GM21423 (cell line): ENCODE results near the gene AIFM1.

Source experiments
- ATAC-seq: cut with Tn5 transposase; IDR thresholded peaks from one replicate; pipeline ENCODE4 v1.9.1; 2021; ENCODE audit warnings: mild to moderate bottlenecking, moderate library complexity; ENCODE audit not compliant: unreplicated experiment

The AIFM1 gene

DNA sequence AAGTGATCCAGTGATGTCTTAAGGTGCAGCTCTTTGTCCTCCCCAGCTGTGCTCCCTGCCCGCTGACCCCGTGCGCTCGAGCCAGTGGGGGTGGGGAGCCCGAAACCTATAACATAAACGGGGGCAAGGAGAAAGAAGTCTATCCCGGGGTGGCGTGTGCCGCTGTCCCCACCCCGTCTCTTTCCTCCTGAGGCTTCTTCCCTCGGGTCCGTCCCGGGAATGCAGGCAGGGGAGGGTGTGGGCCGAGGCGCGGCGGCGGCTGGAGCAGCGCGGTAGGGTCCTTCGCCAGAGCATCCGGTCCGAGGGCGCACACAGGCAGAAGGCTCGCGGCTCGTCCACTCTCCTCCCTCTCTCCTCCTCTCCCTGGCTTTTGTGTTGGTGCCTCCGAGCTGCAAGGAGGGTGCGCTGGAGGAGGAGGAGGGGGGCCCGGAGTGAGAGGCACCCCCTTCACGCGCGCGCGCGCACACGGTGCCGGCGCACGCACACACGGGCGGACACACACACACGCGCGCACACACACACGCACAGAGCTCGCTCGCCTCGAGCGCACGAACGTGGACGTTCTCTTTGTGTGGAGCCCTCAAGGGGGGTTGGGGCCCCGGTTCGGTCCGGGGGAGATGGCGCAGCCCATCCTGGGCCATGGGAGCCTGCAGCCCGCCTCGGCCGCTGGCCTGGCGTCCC, 5.9 kb upstream of the AIFM1 start, which contains the start of gene RAB33A:
RAB33A (plus strand) TSS at position 517 of the 681 bp plus-strand sequence; CDS start at position 618, 101 bp downstream.
- no peak for ATAC-seq

DNA sequence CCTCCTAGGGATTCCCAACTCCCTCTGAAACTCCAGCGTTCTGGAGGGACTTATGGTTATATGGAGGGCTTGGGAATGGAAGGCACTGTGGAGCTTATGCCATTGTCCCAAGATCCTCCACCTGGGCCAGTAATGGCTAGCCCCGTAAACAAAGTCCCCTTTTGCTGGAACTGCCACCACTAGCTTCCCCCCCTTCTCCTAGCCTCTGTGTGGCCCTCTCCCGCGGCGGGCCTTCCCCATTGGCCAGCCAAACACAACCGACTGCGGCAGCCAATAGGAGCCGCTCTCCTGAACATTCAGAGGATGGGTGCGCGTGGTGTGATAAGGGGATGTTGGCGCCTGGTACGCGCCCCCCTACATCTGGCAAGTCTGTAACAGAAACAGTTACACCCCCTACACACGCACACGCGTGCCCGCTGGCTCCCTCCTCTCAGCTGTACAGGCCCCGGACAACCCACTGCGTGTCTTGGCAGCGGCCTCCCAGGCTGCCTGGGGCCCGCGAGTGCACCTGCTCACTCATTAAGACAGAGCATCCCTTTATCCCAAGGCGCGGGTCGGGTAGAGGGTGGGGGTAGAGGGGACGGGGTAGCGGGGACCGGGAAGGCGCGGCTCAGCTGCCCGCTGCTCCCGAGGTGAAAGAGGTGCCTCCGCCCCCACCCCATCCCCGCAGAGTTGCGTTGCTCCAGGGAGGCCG, 5.3 kb upstream of the AIFM1 start:
- ATAC-seq = peak; percentile 82

DNA sequence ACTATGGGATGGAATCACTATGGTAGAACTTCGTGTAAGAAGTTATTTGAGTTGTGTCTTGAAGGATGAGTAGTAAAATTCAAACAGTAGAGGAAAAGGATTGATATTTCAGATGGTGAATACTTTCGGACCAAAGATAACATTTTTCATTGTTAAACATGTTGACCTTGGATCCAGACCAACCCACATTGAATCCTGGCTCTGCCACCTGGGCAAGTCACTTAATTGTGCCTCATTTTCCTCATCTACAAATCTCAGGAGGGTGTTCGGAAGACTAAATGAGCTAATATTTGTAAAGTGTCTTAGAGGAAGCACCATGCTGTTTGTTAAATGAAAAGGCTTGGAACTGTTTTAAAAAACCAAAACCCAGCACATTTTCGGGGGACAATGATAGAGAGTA, 1.4 kb upstream of the AIFM1 start:
- ATAC-seq = no peak

DNA sequence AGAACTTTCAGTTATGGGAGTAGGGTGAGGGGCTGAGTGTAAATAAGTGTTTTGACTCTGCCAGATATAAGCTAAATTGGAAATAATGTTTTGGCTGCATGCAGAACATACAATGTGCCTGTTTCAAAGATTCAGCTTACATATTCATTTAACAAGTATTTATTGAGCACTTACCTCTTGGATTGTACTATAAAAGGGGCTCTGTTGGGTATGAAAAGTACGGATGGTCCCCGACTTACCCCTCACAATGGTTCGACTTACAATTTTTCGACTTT, 799 bp upstream of the AIFM1 start:
- no peak for ATAC-seq

DNA sequence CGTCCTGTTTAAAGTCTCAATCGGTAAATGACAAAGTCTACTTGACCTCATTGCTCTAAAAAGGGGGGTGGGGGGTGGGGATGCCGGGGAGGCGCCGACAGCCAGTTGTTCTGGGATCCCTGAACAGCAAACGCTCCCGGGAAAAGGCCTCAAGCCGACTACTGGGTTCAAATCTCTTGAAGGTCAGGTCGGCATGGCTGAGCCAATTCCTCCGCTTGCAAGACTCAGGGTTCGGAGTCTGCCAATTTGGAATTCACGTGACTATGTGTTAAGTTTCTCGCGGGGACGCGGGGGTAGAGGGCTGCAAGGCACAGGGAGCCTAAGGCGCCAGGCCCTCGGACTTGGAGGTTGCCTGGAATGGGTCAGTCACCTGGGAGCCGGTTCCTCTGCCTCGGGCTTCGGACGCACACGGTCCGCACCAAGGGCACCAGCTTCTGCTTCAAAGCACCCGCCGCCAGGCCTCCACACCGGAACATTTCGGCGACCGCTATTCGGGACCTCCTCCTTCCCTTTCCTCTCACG, 399 bp downstream of the AIFM1 start:
- no peak for ATAC-seq

DNA sequence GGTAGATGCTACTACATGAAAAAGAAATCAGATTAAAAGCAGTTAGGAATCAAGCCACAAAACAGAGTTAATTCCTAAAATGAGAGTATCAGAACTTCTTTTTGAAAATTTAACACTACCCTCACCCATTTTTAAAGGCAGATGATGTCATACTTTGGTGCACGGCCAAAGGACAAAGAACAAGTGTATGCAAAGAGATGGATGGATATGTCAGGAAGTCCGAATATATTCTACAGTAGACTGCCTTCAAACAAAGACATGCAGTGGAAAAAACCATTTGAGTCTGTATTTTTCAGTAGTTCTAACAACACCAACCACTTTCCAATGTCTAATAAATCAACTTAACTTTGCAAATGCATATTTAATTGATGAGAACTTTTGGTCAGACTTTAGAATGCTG, 2.2 kb downstream of the AIFM1 start:
- no peak for ATAC-seq

DNA sequence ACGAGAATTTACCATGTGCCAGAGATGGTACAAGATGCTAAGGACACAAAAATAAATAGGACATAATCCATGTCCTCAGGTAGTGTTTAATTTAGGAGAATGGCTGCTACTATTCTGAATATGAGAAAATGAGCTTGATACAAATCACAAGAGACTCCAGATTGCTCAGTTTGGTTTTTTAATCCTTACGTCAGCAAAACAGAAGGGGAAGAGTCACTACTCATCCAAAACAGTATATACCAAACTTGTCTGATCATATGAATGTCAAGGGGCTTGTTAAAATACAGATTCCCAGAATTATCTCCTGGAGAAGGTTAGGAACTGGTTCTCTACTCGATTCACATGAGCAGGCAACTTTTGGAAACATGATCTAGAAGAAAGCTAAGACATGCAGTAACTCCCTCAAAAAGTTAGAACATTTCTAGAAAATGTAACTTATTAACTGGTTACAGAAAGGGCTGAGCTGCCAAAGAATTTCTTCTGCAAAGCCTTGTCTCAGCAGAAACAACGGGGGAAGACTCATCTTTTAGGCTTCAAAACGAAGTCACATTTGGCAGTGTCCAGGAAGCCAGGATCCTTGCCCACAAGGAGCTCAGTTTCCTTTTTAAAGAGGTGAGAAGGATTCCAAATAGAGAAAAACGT, 3.4 kb downstream of the AIFM1 start:
- no peak for ATAC-seq

DNA sequence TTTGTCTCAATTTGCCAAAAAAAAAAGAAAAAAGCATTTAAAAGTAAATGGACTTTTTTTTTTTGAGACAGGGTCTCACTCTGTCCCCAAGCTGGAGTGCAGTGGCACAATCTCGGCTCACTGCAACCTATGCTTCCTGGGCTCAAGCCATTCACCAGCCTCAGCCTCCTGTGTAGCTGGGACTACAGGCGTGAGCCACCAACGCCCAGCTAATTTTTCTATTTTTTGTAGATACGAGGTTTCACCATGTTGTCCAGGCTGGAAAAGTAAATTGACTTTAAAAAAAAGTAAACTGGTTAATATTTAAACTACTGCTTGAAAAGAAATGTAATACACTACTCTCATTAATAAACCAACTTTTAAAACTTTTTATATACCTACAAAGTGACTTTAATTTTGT, 5.9 kb downstream of the AIFM1 start:
- ATAC-seq = no peak

DNA sequence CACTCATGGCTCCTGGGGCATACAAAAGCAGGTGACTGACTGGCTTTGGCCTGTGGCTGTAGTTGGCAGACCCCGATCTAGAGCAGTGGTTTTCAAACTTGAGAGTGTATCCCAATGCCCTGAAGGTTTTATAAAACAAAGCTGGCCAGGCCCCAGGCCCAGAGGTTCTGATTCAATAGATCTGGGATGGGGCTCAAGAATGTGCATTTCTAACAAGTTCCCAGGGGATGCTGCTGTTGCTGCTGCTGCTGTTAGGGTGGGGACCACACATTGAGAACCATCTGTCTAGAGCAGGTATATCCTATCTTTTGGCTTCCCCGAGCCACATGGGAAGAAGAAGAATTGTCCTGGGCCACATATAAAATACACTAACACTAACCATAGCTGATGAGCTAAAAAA, 7.3 kb downstream of the AIFM1 start:
- no peak for ATAC-seq

DNA sequence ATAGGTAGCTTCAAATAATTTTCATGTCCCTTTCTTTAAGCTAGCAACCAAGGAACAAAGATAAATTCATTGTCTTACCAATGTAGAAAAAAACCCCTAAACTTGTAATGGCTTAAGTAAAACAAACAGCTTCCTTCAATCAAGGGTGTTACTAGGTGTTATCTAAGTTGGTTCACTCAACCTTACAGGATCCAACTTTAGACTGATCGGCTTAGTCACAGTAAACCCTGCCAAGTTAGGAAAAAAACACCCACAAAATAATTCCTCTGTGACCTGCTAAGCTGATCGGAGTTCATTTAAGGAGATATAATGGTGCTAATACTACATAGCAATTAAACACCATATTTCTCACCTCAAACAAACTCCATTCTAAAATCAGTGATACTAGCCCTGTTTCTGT, 10.1 kb downstream of the AIFM1 start:
- ATAC-seq = no peak

DNA sequence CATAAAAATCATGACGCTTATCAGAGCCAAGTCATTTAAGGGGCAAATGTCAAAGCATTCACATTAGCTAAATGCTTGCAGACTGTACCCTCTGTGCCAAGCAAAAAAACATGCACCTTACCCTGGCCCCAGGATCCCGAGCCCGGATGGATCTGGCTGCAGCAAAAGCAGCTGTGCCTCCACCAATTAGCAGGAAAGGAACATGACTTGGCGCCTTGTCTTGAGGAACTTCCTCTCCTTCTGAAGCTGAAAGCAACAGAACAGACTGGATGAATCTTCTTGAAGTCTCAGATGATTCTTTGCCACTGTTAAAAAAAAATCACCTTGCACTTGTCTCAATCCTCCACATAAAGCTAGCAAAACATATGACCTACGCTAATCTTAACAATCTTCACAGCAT, 18.0 kb downstream of the AIFM1 start:
- ATAC-seq = no peak

DNA sequence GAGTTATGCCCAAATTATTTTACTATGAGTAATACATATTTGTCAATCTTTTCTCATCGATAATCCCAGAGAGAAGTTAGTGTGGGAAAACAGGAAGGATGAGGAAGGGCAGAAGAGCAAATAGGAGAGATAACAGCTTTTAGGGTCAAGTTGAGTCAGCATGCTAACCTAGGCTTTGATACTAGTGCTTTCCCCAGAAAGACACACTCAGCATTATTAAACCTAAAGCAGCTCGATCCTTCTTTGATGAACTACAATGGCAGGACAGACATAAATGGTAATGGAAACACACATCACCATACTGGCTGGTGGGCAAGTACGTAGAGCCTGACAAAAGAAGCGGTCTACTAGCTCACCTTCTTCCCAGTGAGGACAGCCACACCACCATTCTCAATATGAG, 20.5 kb downstream of the AIFM1 start:
- ATAC-seq = no peak

DNA sequence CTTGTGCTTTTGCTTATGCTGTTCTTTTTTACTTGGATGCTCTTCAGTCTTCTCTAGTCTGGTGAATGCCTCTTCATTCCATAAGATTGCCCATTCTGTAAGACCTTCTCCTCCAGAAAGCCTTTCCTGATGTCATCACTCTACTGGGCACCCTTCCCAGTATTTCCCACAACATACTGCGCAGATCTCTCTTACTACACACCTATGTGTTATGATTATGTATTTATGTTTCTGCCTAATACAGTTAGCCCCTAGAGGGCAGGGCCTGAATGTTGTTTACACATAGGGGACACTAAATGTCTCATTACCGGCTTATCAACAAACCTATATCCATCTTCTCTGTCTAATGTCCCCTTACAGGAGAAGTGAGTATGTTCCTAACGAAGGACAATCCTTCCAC, 21.1 kb downstream of the AIFM1 start:
- ATAC-seq = no peak

DNA sequence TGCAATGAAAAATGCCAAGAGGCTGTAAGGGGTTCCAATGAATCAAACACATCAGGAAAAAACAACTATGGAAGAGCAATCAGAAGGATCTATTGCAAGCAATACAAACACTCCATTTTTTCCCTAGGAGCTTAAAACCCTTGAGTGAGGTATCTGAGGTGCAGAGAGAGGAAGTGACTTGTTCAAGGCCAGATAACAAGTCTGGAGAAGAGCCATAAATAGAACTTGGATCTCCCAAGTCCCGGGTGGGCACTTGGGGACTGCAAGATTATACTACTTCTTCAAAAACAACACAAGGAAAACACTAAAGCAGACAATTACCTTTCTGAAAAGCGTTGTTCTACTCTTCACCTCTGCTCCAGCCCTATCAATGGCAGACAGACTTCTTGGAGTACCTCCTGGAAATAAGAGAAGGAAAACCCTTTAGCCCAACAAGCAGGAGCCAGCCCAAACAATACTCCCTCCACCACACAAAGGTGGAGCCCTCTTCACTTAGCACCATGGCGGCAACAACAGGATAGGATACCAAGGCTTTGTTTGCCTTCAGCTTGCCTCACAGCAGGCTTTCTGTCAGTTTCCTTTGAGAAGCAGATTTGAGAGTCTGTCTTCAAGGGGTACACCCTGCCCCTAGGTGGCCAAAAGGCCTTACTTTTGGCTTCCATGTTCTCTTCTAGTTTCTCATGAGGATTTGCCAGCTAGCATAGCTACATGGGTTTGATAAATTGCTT, 26.0 kb downstream of the AIFM1 start:
- no peak for ATAC-seq

DNA sequence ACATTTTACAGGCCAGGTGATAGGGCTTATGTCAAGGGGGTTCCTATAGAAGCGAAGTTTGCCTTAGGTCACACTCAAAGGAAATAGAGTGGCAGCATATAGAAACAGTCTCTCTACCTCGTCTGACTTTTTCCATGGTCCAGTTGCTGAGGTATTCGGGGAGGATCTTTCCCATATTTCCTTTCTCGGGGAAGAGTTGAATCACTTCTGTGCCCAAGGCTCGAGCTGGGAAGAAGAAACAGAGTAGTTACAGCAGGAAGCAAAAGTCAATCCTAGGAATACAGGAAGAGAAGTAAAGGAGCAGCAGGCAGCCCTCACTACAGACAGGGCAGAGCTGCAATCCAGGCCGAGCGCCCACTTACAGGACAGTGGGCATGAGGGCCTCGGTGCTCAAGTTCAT, 28.7 kb downstream of the AIFM1 start:
- no peak for ATAC-seq

DNA sequence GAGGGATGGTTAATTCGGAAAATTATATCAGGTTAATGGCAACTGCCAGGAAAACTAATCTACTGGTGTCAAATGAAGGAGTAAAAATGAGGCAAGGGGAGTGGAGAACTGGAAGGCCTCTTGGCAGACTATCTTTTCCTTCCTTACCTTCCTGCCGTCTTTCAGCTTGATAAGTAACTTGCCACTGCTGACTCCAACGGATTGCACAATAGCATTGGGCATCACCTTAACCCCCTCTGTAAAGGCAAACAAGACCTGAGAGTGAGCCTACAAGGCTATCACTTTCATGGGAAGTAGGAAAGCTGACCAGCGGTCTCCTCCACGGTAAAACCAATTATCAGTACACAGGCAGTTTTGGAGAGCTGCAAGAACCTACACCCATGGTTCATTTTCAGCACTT, 29.1 kb downstream of the AIFM1 start:
- no peak for ATAC-seq

DNA sequence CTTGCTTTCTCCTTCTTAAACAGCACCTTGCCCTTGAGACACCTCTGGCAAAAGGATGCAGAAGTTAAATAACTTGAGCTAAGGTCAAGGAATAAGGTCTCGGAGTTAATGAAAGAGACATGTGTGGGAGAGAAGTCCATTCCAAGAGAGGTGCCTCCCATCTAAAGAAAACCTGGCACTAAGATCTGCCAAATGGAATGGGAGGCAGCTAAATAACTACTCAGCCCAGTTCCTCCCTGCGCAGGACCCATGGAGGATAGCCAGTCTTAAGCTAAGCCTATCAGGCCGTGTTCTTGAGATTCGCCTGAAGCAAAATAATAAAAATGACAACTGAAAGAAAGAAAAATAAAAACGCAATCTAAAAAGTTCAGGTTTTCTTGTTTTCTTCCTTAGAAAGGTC, 34.7 kb downstream of the AIFM1 start:
- ATAC-seq = no peak

DNA sequence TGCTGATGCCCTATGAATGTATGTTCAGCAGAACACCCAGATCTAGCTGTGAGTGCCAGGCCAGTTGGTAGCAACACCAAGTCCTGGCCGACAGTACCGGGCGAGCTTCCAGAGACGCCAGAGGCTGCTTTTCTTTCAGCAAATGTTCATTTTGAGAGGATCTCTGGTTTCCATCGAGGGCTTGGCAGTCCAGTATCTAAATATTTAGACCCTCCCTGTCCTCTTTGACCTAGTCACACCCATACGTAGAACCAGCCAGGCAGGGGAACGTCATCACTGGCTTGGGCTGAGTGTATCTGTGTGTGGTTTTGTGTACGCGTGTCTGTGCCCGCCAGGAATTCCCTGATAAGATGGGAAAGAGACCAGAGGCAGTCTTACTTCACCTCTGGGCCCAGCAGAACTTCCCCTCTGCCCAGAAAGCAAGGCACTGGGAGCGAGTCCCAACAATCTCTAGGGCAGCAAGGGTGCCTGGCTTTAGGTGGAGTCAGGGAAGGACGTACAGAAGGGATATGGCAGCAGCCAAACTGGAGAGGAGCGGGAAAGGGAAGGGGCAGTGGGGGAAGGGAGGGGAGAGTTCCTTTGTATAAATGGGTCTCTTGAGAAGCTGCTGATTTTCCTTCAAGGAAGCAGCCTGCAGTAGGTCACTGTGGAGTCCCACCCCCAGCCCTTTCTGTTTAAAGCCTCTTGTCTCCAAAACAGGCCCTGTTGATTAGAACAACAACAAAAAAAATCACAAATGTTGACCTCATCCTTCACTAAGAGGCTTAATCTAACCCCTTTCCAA, 40.4 kb downstream of the AIFM1 start:
- no peak for ATAC-seq

DNA sequence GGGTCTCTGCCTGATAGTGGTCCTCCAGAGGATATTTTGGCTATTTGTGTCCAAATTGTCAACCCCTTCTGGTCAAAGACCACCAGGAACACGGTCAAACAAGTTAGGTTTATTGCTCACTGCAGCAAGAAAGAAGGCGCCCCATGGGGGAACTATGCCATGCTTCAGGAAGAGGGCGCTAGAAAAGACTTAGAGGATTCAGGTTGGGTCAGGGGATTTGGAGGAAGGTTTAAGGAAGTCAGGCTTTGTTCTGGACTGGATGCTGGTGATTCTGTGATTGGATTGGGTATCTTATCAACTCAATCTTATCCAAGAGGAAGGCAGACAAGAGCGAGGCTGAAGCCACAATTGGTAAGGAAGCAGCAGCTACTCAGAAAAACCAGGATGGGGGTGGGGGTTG, 41.1 kb downstream of the AIFM1 start:
- ATAC-seq = no peak

DNA sequence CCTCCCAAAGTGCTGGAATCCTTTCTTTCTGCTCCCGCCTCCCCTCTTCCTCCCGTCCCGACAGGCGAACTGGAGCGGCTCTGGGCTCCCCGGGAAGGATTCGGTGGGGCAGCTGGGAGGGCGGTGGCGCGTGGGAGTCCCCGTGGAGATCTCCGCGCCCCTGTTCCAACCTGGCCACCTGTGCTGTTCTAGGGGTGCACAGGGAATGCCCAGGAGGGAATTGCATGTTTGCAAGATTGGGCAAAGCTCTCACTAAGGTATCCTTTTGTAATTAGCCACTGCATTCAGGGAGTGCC, 44.2 kb downstream of the AIFM1 start:
- ATAC-seq = no peak
